GM19455 (cell line): Measurements from ENCODE around the gene RSRC2.
"Not testable (repeated sequence)": the region's sequence is repeated elsewhere in the genome, so short reads cannot be mapped to it uniquely, and the experiment has no call there.

Experiments
- ATAC-seq: cut with Tn5 transposase; IDR thresholded peaks from one replicate; pipeline ENCODE4 v1.9.1; 2021; ENCODE audit not compliant: unreplicated experiment

Gene RSRC2

DNA sequence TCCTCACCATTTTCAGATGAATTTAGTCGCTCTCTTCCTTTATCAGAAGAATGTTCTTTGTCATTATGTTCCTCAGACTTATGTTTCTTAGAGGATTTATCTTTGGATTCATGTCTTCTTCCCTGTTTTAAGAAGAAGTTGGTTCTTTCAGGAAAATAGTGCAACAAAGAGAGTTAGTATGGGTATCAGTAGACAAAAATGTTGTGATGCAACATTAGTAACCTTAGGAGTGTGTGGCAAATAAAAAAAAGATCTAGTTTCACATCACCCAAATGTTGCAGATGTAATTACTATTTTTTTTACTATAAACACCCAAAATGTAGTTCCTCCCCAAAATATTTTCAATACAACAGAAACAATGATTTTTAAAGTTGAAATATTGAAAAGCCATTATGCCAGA is 7.8 kb downstream of the RSRC2 start:
- no peak for ATAC-seq

DNA sequence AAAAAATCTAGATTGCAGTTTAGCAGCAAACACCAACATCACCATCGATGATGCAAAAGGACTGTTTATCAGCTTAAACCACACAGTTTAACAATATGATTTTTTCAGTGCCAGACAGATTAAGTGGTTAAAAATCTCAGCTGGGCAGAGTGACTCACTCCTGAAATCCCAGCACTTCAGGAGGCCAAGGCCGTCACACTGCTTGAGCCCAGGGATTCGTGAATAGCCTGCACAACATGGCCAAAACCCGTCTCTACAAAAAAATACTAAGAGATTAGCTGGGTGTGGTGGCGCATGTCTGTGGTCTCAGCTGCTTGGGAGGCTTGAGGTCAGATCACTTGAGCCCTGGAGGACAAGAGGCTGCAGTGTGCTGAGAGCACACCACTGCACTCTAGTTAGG is 8.9 kb downstream of the RSRC2 start:
- ATAC-seq: no peak

DNA sequence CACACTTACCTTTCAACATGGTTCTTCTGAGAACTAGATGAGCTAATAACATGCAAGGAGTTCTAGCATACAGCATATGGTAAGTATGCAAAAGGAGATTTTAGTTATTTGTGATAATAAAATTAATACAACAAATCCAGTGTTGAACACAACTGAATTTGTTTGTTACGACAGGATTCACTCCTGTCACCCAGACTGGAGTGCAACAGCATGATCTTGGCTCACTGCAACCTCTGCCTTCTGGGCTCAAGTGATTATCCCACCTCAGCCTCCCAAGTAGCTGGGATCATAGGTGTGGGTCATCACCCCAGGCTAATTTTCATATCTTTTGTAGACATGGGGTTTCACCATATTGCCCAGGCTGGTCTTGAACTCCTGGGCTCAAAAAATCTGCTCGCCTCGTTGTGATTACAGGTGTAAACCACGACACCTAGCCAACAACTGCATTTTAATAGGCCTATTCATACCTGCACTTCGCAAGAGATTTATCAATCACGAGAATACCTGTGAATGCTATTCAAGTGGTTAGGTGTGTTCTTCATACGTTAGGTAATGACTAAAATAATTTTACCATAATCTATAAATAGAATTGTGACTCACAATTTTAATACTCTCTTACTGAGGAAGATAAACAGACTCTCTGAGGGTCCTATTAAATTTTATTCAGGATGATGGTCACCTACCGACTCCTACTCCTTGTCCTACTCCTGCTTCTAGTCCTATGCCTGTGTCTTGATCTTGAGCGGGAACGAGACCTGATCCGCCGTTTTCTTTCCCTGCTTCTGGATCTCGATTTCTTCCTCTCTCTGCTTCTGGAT is 10.0 kb downstream of the RSRC2 start:
- ATAC-seq: no peak

DNA sequence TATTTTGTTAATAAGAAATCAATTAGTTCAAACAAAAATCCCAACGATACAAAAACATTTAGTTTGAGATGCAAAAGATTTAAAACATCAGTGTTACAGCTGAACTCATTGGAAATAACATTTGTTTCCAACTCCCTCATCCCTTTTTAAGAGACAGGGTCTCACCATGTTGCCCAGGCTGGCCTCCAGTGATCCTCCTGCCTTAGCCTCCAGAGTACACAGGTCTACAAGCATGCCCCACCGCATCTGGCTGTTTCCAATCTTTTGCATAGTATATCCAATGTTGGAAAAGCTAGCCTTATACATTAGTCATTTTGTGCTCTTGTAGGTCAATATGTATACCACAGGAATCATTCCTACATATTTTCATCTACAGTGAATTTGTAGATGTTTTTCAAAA is 11.5 kb downstream of the RSRC2 start:
- no peak for ATAC-seq

DNA sequence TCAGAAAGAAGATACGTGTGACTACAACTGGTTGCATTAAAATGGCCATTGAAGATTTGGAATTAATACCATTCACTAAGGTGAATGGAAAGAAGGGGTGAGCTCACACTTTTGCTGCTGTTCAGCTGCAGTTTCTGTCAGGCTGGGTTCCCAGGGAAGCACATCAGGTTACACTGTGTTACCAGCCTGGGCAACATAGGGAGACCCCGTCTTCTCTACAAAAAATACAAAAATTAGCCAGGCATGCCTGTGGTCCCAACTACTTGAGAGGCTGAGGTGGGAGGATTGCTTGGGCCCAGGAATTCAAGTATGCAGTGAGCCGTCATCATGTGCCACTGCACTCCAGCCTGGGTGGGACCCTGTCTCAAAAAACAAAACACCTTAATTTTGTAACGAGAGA is 13.1 kb downstream of the RSRC2 start:
- no peak for ATAC-seq

DNA sequence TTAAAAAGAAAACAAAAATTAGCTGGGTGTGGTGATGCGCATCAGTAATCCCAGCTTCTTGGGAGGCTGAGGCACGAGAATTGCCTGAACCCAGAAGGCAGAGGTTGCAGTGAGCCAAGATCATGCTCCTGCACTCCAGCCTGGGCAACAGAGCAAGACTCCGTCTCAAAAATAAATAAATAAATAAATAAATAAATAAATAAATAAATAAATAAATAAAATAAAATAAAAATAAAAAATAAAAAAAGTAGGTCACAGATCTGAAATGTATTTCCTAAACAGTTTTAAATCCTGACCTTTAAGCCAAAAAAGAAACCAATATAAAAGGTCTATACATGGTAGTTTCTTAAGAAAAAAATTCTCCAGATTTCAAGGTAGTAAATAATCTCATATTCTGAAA is 13.7 kb downstream of the RSRC2 start:
- ATAC-seq: not testable (repeated sequence)

DNA sequence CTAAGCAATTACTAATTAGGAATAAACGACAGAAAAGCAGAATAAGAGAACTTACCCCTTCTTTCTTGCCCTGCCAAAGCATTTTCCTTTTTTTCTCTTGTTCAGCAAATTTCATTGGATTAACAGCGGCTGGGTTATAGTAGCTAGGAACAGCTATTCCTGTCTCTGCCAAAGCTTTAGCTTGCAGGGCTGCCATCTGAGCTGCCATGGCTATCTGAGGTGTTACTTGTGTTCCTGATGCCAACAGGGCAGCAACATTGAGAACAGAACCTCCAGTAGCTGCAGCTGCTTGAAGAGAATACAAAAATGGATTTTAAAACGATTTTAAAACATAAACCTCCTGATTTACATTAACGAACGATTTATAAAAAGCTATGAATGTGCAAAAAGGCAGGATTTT is 18.6 kb downstream of the RSRC2 start:
- no peak for ATAC-seq

DNA sequence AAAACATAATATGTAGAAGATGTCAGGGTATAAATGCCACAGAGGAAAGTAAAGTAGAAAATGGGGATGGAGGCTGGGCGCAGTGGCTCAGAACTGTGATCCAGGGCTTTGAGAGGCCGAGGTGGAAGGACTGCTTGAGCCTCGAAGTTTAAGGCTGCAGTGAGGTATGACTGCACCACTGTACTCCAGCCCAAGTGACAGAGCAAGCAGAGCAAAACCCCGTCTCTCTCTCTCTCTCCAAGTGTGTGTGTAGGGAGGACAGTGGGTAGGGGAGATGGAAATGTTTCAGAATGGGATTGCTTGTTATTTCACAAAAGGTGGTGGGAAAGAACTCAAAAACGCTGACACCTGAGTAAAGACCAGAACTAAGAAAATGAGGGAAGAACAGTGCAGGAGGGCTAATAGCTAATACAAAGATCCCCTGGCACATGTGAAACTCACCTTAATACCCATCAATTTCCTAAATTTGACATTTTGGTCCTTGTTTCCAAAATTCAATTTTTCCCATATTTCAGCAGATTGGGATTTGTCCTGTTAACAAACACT is 20.3 kb downstream of the RSRC2 start:
- ATAC-seq: no peak

DNA sequence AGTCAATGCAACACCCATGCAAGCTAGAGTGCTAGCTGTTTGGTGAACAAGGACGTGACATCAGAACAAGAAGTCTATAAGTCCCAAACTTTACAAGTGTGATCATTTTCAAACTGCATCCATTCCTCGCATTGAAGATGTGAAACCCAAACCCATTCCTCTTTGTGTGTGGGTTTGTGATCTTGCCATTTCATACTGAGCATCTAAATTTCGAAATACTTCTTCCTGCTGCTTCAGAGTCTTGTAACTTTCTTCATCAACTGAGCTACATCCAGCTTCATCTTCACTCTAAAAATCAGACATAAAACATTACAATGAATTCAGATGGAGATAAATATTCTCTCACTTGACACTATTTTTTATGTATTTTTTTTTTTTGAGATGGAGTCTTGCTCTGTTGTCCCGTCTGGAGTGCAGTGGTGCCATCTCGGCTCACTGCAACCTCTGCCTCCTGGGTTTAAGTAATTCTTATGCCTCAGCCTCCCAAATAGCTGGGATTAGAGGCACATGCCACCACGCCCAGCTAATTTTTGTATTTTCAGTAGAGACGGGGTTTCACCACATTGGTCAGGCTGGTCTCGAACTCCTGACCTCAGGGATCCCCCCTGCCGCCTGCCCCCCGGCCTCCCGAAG is 21.2 kb downstream of the RSRC2 start:
- no peak for ATAC-seq

DNA sequence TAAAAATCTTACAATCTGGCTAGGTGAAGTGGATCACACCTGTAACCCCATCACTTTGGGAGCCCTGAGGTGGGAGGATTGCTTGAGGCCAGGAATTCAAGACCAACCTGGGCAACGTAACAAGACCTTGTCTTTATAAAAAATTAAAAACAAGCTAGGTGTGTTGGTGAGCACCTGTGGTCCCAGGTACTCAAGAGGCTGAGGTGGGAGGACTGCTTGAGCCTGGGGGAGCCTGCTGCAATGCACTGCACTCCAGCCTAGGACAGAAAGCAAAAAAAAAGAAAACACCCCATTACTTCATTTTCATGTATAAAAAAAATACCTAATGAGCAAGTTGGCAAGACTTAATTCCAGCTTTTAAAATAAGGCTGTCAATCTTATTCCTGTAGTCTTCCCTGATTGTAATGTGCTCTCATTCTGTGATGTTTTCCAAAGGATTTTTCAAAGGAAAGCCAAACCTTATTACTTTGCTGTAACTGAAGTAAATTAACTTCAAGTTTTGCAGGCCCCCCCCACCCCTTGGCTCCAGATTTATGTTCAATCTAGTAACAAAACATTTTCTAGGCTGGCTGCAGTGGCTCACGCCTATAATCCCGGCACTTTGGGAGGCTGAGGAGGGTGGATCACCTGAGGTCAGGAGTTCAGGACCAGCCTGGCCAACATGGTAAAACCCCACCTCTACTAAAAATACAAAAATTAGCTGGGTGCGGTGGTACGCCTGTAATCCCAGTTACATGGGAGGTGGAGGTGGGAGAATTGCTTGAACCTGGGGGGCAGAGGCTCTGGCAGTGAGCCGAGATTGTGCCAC is 22.7 kb downstream of the RSRC2 start:
- ATAC-seq: no peak

DNA sequence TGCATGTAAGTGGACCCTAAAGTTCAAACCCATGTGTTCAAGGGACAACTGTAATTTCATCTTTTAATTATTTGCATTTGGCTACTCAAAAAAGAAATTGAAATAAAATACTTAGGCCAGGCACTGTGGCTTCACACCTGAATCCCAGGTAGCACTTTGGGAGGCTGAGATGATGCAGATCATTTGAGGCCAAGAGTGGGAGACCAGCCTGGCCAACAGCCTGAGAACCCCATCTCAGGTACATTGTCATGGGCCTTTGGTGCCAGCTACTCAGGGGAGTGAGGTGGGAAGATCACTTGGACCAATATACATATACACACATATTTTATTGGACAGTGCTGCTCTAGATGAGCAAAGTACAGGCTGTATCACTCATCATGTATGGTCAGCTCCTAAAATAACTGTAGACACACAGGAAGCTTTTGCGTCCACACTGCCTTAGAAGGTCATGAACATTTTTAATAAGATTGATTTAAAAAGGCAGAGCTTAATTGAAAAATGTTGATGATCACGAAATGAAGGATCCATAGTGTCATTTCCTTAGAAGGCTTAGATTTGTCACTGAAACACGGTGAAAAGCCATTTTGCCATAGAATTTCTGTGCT is 23.5 kb downstream of the RSRC2 start:
- ATAC-seq: no peak

DNA sequence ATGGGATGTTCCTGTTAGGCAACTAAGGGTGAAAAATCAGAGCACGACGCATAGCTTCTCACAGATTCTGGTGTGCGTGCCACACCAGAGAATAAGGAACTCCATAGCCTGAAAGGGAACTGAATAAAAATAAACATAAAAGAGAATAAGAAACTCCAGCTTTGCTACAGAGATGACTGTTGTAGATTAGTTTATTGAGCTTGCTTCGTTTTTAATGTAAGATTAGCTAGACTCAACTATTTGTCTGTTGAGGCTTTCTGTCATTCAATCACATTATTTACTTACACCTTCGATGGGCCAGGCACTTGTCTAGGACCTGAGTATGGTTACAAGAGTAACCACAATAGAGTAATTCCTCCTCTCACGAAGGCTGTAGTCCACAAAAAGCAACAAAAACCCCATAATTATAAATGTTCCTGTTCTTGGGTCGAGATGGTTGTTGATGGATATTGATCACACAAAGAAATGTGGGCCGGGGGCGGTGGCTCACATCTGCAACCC is 25.2 kb downstream of the RSRC2 start:
- no peak for ATAC-seq

DNA sequence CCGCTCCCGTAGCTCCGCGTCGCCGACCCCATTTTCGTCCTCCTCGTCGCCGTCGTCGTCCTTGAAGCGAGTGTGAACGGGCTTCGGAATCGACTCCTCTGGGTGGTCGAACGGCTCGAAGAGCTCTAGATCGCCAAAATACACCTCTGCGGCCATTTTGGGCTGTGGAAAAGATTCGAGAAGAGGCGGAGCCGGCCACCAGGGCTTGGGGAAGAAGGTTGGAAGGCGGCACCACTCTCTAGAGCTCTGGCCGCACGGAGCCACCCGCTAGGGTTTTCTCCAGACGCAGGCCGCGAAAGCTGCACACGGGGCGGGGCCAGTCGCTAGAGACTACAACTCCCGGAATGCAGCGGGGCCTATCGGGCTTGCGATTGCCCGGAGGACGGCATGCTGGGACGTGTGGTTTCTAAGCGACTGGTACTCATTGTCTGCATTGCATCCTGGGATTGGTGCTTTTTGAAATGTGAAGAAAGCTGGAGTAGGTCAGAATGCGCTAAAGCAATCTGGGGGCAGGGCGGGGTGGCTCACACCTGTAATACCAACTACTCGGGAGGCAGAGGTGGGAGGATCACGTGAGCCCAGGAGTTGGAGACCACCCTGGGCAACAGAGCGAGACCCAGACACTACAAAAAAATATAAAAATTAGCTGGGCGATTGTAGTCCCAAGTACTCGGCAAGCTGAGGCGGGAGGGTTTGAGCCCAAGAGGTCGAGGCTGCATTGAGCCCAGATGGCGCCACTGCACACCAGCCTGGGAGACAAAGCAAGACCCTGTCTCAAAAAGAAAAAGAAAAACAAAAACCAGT is 25.8 kb downstream of the RSRC2 start, which contains the start of gene ZCCHC8:
TSS of gene ZCCHC8 (minus strand) at position 248 of the 804 bp plus-strand sequence. CDS start at position 156, 92 bp downstream.
- peak; percentile 85 for ATAC-seq

DNA sequence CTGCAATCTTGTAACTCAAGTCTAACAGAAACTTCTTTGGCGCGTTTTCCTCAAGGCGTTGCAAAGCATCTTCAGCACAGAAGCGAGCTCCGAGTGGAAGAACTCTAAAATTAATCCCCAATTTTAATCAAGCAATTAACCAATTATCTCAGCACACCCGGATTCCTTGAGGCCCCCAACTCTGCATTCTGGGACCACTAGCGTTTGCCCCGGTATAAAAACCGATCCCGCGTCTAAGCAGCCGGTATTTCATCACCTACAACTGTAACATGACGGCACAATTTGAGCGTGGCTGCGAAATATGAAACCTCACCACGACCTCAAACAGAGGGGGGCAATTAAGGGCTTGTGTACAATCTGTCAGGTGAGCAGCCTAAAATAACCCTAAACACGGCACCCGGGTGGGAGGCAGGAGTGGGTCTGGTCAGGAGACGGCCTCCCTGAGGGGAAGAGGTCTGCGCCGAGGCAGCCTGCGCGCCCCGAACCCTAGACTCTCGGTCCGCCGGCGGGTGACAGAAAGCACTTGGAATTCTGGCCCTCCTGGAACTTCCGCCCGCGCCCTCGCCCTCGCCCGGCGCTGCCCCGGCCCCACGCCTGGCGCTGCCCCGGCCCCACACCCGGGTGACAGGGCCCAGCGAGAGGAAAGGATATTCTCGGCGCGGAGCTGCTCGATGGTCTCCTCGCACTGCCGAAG is 26.6 kb downstream of the RSRC2 start:
- ATAC-seq: peak; percentile 22

DNA sequence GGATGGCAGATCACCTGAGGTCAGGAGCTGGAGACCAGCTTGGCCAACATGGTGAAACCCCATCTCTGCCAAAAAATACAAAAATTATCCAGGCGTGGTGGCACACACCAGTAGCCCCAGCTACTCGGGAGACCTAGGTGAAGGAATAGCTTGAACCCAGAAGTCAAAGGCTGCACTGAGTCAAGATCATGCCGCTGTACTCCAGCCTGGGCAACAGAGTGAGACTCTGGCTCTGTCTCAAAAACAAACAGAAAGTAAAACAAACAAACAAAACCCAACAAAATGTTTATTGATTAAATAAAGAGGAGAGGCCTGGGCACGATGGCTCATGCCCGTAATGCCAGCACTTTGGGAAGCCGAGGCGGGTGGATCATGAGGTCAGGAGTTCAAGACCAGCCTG is 31.5 kb downstream of the RSRC2 start:
- ATAC-seq: no peak

DNA sequence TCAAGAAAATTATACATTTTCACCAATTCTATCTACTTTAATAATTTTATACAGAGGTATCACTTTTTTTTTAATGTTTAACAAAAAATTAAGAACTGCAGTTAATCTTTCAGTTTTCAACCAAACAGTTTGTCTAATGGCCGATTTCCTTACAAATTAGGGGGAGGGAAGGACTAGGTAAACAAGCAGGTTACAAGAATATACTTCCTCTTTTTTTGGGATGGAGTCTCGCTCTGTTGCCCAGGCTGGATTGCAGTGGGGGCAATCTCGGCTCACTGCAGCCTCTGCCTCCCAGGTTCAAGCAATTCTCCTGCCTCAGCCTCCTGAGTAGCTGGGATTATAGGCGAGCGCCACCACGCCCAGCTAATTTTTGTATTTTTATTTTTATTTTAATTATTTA is 33.5 kb downstream of the RSRC2 start:
- ATAC-seq: not testable (repeated sequence)

DNA sequence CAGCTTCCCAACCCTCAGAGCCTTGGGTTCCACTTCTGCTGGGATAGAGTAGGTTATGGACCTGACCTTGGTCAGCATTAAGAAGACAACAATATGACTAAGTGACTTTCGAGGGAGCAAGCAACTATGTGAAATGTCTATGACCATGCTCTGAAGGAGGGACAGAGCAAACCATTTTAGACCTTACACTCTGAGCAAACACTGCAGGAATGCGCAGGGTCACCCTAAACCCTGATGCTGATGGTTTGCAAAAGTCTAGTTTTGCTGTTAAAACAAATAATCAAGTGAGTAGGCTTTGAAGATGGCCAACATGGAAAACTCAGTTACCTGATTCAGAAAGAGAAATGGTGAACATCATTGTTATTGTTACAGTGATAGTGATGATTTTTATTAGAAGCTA is 34.7 kb downstream of the RSRC2 start:
- no peak for ATAC-seq

DNA sequence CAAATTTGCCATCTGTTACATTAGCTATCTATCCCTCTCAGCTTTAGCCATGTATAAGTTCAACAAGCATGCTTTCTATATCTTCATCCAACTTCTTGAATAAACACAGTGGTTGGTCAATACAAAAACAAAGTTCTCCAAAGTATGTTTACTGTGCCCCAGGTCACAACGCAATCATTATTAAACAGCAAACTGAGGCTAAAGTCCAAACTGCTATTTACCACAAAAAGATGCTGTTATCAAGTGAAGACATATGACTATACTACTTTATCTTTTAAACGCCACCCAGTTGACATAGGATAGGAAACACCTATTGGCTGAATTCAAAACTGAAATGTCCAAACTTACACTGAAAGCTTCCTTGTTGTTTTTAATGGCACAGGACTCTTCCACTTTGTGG is 37.7 kb downstream of the RSRC2 start:
- ATAC-seq: no peak

DNA sequence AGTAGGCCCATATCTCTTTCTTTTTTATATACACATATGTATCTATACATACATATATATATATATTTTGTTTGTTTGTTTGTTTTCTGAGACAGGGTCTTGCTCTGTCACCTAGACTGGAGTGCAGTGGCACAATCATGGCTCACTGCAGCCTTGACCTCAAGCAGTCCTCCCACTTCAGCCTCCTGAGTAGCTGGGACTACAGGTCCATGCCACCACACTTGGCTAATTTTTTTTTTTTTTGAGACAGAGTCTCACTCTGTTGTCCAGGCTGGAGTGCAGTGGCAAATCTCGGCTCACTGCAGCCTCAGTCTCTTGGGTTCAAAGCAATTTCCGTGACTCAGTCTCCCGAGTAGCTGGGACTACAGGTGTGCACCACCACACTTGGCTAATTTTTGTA is 38.9 kb downstream of the RSRC2 start:
- ATAC-seq: not testable (repeated sequence)
